Amniotic epithelial cell (primary cell): Measurements from ENCODE around the gene ITPKB.
A peak's percentile ranks its signal among the peaks of the same experiment; 100 is the strongest.

ENCODE experiments used
- DNase-seq: peaks from one replicate; pipeline ENCODE4 v3.0.0-alpha.2; 2010; ENCODE audit warnings: low read depth

ITPKB gene

GRCh38 chr1:226685196-226685820 lies 53.8 kb downstream of the ITPKB start:
- DNase-seq = no peak

- DNase-seq = no peak
These were observed 55.1 kb downstream of the ITPKB start for GRCh38 chr1:226684026-226684425.

GRCh38 chr1:226682871-226683814 lies 55.9 kb downstream of the ITPKB start:
- DNase-seq = no peak

- no peak for DNase-seq
These were observed 57.2 kb downstream of the ITPKB start for GRCh38 chr1:226681652-226682493.

- DNase-seq = no peak
These were observed 58.4 kb downstream of the ITPKB start for GRCh38 chr1:226680653-226681052.

- DNase-seq = peak; percentile 45
These were observed 59.1 kb downstream of the ITPKB start for GRCh38 chr1:226679853-226680516.

GRCh38 chr1:226679262-226679661 lies 59.8 kb downstream of the ITPKB start:
- no peak for DNase-seq

GRCh38 chr1:226678701-226679100 lies 60.4 kb downstream of the ITPKB start:
- DNase-seq = no peak

- no peak for DNase-seq
These were observed 60.8 kb downstream of the ITPKB start for GRCh38 chr1:226678251-226678650.

- peak; percentile 76 for DNase-seq
These were observed 61.8 kb downstream of the ITPKB start for GRCh38 chr1:226677027-226678020.

- no peak for DNase-seq
These were observed 62.7 kb downstream of the ITPKB start for GRCh38 chr1:226676381-226676780.

GRCh38 chr1:226675715-226676357 lies 63.2 kb downstream of the ITPKB start:
- no peak for DNase-seq

GRCh38 chr1:226674892-226675714 lies 64.0 kb downstream of the ITPKB start:
- DNase-seq = no peak

- peak; percentile 64 for DNase-seq
These were observed 66.7 kb downstream of the ITPKB start for GRCh38 chr1:226672339-226672762.

GRCh38 chr1:226671277-226671676 lies 67.8 kb downstream of the ITPKB start:
- DNase-seq = no peak

- no peak for DNase-seq
These were observed 69.0 kb downstream of the ITPKB start for GRCh38 chr1:226670073-226670472.

- DNase-seq = no peak
These were observed 70.9 kb downstream of the ITPKB start for GRCh38 chr1:226668173-226668560.

- no peak for DNase-seq
These were observed 72.4 kb downstream of the ITPKB start for GRCh38 chr1:226666692-226667091.

GRCh38 chr1:226666164-226666506 lies 72.9 kb downstream of the ITPKB start:
- no peak for DNase-seq
